NOMO-1 treated with DMSO at 0.1 percent for 48 hours (cell line): ENCODE results near the gene FKBP10.
"Not testable (repeated sequence)": the region's sequence is repeated elsewhere in the genome, so short reads cannot be mapped to it uniquely, and the experiment has no call there.

Experiments
- DNase-seq: peaks from one replicate; lab custom pipeline; 2025; ENCODE audit not compliant: unreplicated experiment; lab: John Stamatoyannopoulos, UW

Gene FKBP10, protein sequence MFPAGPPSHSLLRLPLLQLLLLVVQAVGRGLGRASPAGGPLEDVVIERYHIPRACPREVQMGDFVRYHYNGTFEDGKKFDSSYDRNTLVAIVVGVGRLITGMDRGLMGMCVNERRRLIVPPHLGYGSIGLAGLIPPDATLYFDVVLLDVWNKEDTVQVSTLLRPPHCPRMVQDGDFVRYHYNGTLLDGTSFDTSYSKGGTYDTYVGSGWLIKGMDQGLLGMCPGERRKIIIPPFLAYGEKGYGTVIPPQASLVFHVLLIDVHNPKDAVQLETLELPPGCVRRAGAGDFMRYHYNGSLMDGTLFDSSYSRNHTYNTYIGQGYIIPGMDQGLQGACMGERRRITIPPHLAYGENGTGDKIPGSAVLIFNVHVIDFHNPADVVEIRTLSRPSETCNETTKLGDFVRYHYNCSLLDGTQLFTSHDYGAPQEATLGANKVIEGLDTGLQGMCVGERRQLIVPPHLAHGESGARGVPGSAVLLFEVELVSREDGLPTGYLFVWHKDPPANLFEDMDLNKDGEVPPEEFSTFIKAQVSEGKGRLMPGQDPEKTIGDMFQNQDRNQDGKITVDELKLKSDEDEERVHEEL

DNA sequence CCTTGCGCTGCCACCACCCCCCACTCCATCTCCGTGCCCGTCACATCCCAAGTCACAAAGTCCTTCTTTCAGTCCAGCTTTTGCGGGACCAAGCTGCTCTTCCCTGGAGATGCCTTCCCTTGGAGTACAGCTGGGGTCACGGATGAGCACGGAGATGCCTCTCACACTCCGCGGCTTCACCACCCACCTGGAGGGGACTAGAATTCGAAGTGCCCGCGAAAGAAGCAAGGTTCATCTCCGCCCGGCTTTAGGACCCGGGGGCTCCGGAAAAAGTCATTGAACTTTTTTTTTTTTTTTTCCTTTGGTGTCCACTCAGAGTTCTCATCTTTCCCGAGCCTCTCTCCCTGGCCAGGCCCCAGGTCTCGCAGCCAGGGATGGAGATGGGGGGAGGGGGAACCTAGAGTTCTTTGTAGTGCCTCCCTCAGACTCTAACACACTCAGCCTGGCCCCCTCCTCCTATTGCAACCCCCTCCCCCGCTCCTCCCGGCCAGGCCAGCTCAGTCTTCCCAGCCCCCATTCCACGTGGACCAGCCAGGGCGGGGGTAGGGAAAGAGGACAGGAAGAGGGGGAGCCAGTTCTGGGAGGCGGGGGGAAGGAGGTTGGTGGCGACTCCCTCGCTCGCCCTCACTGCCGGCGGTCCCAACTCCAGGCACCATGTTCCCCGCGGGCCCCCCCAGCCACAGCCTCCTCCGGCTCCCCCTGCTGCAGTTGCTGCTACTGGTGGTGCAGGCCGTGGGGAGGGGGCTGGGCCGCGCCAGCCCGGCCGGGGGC is at the start of gene FKBP10:
Gene FKBP10 (plus strand): TSS at position 624 of the 771 bp plus-strand sequence. CDS start 31 bp downstream, at position 655.
- peak; percentile 31 for DNase-seq

DNA sequence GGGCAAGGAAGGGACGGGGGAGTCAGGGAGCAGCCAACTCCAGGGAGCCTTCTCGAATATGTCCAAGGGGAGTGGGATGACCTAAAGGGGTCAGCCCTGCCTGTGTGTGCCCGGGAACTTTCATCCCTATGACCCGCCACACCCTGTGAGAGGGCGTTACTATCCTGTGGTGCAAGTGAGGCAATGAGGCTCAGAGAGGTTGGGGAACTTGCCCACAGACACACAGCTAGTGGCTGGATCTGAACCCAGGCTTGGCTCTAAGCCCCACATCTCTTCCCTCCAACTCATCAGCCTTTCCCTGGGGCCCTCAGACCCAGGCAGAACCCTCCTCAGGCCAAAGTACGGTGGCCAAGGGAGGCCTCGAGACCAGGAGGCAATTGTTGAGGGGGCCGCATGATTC is 49.5 kb upstream of the FKBP10 start:
- no peak for DNase-seq

DNA sequence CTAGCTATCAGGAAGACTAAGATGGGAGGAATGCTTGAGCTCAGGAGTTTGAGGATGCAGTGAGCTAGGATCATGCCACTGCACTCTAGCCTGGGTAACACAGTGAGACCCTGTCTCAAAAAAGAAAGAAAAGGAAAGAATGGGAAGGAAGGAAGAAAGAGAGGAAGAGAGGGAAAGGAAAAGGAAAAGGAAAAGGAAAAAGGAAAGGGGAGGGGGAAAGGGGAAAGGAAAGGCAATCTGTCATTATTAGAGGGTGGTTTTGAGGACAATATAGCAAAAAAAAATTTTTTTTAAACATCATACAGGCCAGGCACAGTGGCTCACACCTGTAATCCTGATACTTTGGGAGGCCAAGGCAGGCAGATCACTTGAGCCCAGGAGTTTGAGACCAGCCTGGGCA is 46.7 kb upstream of the FKBP10 start:
- no peak for DNase-seq

DNA sequence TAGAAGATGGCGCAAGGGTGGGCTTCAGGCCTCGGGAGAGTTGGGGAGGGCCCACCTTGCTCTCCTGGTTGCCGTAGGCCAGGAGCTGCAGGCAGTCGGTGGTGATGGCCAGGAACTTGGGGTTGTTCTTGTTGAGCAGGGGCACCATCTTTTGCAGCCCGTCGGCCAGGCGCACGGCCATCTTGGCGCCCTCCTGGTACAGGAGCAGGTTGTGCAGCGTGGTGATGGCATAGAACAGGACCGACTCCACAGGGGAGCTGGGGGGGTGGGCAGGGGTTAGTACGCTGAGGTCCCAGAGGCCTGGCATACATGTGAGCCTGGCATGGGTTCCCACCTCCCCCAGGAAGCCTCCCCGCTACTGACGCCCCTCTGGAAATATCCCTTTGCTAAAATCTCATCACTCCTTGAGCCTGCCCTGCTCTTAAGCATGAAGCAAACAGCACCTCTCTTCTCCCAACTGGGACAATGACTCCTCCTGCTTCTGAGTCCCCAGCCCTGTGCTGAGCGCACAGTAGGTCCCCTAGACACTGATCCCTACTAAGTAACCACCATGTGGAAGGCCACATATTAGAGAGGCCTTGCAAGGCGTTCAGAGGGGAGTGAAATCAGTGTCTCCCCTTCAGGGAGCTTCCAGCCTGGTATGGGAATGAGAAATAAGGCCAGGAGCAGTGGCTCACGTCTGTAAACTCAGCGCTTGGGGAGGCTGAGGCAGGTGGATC is 45.3 kb upstream of the FKBP10 start:
- DNase-seq: no peak

DNA sequence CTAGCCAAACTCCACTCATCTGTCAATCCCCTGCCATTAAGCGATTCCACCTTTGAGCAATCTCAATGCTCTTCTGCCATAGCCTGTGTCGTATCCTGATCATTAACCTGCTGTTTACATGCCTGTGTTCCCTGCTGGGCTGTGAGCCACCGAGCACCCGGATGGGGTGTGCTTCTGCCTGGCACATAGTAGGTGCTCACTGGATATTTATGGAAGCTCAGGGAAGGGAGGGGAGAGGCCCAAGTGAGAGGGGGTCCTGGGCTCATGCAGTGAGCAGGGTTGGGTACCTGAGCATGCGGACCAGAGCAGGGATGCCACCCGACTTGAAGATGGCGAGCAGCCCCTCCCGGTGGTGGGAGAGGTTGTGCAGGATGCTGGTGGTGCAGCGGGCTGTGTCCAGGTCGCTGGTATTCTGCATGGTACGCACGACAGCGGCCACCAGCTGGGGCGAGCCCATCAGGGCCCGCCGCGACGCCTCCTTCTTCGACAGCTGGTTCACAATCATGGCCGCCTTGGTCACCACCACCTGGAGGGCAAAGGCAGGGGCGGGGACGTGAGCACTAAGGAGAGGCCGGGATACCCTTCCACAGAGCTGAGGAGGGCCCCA is 44.0 kb upstream of the FKBP10 start:
- no peak for DNase-seq

DNA sequence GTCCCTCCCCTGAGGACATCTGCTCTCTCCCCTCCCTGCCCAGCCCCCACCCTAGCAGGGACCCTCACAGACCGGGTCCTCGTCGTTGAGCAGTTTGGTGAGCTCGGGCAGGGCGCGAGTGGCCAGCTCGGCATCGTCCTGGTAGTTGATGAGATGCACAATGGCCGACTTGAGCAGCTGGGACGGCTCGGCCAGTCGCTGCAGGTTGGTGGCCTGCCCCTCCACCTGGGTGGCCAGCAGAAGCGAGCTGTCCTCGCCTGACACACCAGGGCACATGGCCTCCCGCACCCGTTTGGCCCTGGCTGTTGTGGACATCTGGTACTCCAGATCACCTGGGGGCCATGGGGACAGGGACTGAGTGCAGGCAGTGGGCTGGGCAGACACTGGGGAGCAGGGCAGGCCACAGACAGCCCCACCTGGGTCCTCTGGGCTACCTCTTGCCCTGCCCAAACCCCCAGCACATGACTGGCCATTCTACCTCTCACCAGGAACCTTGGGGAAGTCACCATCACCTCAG is 43.4 kb upstream of the FKBP10 start:
- no peak for DNase-seq

DNA sequence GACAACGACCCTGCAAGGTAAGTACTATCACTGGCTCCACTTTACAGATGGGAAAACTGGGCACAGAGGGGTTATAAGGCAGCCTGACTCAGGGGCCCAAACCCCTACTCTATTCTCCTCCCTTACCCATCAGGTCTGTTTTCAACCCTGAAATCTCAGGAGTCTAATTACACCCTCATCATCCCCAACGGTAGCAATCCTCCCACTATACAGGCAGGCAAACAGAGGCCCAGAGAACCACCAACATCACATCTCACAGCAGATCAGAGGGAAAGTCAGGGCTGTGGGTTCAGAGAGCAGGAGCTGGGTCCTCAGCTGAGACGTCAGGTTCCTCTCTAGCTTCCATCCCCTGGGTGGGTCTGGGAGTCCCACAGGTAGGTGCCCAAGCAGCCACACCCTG is 42.8 kb upstream of the FKBP10 start:
- no peak for DNase-seq

DNA sequence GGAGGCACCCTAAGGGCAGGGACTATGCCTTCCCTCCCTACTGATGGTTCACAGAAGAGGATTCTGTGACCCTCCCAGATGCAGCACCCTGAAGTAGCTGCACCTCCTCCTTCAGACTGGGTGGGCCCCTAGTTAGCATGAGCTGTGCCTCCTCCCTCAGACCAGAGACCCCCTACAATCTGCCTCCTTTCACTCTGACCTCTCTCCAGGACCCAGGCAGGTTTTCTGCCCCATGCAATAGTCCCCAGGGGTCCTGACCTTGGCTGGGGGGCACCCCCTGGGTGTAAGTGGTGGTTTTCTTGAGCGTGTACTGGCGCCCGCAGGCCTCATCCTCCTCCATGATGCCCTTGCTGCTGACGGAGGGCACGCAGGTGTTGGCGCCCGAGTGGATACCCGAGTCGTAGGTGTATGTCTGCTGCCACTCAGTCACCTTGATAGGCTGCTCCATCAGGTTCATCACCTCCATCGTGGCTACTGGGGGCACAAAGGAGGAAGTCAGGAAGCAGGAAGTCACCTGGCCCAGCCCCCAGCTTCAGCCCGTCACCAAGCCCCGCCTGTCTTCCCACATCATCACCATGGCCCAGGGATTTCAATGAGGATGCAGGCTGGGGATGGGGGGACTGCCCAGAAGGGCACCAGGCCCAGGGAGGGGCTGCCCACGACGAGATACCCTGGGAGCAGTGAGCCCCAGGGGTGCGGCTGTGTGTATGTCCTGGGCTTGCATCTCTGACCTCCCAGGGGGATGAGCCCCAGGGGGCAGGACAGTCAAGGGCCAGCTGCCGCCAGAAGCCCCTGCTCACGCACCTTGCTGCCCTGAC is 41.2 kb upstream of the FKBP10 start:
- DNase-seq: no peak

DNA sequence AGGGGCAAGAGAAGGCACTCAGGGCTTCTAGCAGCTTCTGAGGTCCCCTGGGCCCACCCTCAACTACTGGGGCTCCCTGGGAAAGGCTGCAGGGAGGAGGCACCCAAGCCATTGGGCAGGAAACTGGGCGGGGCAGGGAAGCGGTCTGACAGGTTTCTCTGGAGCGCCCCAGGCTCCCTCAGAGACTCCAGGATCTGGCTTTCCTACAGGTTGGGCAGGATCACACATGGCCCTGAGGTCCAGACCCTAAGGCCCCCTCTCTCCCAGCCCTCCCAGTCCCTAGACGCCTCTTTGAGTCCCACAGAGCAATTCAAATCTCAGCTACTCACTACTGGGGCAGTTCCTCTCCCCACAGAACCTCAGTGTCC is 40.6 kb upstream of the FKBP10 start:
- no peak for DNase-seq

DNA sequence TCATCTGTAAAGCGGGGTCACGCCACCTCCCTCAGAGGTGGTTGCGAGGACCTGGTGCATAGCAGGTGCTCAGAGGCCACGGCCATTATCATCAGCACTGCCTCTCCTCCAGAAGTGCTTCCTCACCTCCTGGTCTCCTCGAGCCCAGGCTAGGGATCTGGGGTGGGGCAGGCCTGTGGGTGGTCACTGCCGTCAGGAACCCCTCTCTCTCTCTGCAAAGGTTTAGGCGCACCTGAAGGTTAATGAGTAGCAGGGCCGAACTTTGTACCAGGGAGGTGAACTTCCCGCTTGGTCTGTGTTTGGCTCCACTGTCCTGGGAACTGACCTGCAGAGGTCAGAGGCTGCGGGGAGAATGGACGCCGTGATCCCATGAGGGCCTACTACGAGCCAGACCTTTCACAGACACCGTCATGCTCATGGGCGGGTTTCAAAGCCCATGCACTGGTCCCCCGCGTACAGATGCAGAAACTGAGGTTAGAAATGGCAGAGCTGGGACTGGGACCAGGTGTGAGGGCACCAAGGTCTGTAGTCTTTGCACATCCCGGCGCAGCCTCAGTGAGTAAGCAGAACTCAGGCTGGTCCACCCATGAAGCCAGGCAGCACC is 40.1 kb upstream of the FKBP10 start:
- no peak for DNase-seq

DNA sequence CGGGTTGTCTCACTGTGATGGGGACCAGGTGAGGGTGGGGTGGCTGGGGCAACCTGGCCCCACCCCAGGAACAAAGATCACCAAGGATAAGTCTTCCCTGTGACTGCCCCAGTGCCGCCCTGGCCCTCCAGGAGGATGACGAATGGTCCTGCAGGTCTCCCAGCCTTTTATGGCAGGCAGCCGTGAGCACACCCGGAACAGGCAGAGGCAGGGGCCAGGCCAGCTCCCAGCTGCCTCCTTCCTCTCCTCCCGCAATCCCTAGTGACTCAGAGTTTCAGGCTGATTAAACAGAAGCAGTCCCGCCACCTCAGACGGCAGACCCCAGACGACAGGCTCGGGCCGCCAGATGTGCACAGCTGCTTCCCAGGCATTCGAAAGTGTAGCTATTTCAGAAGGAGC is 39.6 kb upstream of the FKBP10 start:
- DNase-seq: no peak

DNA sequence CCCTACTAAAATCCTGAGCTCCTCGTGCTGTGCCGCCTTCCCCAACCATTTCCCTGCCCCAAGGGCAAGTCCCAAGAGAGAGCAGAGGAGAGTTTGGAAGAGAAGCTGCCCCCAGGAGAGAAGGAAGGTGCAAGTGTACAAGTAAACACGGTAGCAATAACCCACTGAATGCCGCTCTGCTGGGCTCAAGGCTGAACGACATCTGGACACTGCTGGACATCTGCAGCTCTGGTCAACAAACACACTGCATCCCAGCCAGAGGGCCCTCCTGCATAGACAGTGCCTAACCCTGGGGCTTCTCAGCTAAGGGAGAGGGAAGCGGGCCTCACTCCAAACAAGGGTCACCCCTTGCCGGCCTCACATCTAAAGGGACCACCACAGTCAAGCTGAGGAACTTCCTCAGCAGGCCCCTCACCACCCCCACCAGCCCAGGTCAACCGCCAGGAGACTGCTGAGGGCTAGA is 39.0 kb upstream of the FKBP10 start:
- no peak for DNase-seq

DNA sequence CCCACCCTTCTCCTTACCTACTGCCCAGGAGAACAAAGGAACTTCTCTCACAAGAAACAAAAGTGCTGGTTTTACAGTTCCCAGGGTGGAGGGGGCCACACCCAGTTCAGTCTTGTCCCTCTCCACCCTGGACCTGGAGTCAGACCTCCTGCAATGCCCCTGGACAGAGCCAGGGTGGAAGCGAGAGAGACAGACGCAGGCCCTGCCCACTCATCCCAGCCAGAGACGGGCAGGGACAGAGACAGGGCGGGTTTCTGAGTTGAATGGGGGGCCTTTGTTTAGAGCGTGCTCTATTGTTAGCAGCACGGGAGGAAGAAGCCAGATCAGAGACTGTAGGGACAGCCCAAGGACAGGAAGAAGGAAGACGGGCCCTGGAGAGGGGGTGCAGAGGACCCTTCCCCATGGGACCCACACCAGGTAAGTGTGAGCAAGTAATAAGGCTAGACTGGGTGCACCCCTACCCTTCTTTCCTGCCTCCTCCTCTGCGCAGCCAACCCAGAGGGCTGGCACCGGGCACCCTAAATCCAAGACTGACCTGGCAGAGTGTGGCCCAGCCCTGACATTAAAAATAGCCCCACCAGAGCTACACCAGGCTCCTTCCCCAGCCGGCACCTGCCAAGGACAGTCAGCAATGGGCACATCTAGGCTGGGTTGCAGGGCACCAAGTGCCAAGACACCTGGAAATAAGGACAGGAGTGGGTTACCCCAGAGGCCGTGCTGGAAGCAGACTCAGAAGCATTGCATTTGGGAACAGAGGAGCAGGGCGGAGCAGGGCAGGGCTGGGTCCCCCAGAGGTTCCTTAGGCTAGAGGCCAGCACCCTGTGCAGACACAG is 37.2 kb upstream of the FKBP10 start:
- DNase-seq: no peak

DNA sequence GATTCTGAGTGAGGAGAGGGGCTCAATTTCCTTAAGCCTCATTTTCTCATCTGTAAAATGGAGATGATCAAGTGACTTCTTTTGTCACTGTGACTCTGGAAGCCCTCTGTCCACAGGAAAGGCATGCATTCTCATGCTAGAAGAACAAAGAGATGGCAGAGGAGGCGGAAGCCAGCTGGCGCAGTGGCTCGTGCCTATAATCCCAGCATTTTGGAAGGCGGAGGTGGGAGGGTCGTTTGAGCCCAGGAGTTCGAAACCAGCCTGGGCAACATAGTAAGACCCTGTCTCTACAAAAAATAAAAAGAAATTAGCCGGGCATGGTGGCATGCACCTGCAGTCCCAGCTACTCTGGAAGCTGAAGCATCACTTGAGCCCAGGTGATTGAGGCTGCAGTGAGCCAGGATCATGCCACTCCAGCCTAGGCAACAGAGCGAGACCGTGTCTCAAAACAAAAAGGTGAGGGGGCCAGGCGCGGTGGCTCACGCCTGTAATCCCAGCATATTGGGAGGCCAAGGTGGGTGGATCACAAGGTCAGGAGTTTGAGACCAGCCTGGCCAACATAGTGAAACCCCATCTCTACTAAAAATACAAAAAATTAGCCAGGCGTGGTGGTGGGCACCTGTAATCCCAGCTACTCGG is 36.4 kb upstream of the FKBP10 start:
- not testable (repeated sequence) for DNase-seq

DNA sequence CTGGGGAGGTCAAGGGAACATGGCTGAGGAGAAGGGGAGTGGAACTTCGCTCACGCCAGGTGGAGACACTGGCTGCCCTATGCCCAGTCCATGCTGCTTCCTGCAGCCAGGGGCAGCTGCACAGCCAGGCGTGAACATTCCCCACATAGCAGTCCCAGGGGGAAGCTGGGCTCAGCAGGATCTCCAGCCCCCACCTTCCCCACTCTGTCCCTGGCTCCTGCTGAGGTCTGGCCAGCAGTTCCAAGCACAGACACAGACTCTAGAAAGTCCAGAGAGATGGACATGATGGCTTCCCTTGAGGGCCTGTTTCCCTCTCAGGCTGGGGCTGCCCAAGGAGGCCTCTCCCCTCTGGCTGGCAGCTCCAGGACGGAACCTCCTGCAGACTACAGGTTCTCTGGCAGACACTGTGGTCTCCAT is 35.6 kb upstream of the FKBP10 start:
- no peak for DNase-seq

DNA sequence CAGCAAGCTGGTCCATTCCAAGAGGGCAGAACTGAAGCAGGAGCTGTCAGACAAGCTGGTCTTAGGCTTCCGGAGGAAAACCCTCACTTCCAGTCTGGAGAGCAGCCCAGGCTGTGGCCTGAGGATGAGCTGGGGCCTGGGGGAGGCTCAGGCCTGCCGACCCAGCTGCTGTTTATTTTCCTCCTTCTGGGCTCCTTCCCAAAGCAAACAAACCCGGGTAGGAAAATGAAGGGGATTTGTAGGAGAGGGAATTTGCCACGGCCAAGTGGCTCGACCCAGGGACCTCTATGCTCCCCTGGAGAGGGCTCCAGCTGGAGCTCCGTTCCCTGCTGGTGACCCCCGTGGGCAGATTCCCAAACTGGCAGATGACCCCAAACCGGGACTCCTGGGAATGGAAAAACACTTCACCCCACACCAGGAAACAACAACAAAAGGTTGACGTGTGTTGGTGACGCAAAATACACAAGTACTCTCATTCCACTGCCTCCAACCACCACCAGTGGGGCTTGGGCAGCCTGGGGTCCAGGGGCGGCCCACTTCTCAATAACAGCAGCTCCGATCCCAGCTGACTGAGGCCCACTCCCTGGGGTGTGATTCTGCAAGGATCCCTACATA is 35.1 kb upstream of the FKBP10 start:
- no peak for DNase-seq

DNA sequence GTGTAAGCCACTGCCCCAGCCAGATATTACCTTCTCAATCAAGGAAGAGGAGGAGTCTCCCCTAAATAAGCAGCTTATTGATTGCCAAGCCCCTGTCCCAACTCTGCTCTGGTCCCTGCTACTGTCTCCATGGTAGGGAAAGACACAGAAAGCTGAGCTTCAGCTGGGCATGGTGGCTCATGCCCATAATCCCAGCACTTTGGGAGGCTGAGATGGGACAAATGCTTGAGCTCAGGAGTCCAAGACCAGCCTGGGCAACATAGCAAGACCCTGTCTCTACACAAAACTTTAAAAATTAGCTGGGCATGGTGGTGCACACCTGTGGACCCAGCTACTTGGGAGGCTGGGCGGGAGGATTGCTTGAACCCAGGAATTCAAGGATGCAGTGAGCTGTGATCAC is 32.9 kb upstream of the FKBP10 start:
- no peak for DNase-seq
